Right lobe of liver (tissue), 4 donors: ENCODE results near the gene EDEM3.

ENCODE experiments used
- POLR2A ChIP-seq: fragments of 450-650 bp; IDR thresholded peaks from one replicate; pipeline ENCODE4 v1.6.1; 2017; ENCODE audit warnings: antibody characterized with exemption, mild to moderate bottlenecking
- TF ChIP-seq, protein P1 (sequence below), 4 donors: fragments of 200-600 bp in 3 of 4; fragments of 450-650 bp in 1 of 4; IDR thresholded peaks; one replicate each; pipeline versions ENCODE4 v1.5.1 to v1.8.0; 2016 to 2022; ENCODE audit warnings: antibody characterized with exemption in 4 of 4, mild to moderate bottlenecking in 2 of 4
- donor health status: DM: no; HTN: no; CAD: no.
- donor health status: DM: no; HTN: no; CAD: no.
- donor health status: DM: no; HTN: yes; CAD: no.

DNA sequence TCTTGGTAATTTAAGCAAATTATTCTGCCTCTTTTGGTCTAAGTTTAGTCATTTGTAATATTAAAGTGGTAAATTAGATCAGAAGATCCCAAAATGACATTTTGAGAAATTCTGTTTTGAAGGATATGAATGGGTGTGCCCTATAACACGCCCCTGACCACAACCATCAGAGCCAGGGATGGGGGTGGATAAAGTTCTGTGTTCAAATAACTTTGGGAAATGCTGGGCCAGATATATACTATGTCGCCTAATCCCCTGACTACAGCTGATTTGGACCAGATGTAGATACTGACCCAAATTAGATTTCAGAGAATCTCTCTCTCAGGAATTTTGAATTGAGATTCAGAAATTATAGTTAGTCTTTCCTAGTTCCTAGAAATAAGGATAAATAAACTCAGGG lies 21.2 kb upstream of the EDEM3 start:
- TF ChIP-seq, protein P1, sequence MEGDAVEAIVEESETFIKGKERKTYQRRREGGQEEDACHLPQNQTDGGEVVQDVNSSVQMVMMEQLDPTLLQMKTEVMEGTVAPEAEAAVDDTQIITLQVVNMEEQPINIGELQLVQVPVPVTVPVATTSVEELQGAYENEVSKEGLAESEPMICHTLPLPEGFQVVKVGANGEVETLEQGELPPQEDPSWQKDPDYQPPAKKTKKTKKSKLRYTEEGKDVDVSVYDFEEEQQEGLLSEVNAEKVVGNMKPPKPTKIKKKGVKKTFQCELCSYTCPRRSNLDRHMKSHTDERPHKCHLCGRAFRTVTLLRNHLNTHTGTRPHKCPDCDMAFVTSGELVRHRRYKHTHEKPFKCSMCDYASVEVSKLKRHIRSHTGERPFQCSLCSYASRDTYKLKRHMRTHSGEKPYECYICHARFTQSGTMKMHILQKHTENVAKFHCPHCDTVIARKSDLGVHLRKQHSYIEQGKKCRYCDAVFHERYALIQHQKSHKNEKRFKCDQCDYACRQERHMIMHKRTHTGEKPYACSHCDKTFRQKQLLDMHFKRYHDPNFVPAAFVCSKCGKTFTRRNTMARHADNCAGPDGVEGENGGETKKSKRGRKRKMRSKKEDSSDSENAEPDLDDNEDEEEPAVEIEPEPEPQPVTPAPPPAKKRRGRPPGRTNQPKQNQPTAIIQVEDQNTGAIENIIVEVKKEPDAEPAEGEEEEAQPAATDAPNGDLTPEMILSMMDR (IDR thresholded peaks at IDR 0.05): no peak
- TF ChIP-seq POLR2A: no peak
